ENCODE measurements around the gene NPC1L1.

Gene NPC1L1

DNA sequence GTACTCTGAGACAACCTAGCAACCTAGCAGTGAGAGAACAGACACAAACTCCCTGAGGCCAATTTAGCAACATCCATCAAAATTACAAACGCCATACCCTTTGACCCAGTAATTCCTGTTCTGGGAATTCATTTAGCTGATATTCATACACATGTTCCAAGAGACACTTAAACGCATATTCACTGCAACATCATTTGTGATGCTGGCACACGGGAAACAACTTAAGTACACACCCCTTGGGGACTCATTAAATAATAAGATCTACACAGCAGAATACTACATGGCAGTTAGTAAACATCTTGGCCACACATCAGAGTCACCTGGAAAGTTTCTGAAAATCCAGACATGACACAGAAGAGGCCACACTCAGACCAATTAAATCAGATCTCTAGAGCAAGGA is 68.3 kb downstream of the NPC1L1 start:
- DNase-seq (ENCODE audit: low read depth in 3 of 3), result no peak

DNA sequence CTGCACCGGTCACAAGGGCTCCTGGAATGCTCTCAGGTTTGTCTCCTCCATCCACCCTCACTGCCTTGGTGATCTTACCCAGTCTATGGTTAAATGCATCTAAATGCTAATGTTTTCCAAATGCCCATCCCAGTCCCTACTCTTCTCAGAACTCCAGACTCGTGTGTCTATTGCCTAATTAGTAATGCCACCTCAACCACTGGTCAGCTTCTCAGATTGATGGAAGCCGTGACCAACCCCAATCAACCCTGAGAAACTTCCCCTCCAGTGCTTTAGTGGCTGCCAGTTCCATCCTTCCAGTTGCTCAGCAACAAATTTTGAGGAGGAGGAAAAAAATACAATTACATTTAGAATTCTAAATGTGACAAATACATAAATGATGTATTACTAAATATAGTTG is 69.3 kb downstream of the NPC1L1 start:
- DNase-seq (ENCODE audit: low read depth in 3 of 3), result no peak

DNA sequence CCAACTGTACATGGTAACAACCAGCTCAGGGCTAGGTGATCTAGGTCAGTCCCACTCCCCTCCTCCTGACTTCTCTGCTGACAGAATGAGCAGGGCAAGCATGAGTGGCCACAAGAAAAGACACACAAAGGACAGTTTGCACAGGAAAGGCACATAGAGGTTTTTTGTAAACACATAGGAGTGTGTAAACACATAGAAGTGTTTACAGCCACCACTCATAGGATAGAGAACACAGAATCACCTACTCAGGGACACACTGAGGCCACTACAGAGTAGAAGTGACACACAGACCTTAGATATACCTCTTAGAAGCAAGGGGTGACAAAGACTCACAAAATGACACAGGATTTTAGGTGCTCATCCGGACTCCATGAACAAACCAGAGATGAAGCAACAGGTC is 69.7 kb downstream of the NPC1L1 start:
- DNase-seq (ENCODE audit: low read depth in 3 of 3), result no peak

DNA sequence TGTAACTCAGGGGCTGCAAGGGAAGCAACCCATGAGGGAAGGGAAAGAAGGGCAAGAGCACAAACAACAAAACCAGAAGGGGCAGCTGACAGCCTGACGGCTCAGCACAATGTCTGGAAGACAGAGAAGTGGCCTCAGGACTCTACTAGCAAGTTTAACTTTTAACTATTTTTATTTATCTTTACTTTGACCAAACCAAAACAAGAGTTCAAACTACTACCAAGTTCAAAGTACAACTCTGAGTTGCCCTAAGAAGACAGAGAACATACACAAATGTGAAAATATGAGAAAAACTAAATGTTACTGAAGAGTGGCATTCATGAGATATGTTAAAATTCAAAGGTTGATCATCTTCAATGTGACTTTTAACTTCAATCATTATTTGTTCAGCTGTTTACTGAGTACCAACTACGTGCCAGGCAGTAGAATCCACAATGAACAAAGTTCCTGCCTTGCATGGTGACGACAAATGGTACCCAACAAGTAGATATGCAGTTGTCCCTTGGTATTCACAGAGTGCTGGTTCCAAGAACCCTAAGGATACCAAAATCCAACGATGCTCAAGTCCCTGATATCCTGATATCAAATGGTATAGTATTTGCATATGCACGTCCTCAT is 70.4 kb downstream of the NPC1L1 start:
- DNase-seq (ENCODE audit: low read depth in 3 of 3), result no peak

DNA sequence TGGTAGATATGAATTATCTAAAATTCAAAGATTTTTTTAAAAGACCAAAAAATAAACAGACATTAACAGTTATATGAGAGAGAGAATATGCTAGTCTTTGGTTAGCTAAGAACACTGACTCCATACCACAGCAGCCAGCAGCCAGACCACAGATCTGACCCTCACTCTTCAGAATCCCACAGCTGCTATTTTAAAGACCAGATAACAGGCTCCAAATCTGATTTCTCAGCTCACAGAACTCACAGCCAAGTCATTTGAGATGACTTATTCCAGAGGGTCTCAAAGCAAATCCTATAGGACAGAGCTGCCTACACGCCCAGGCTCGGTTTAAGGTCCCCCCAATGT is 71.0 kb downstream of the NPC1L1 start:
- DNase-seq (ENCODE audit: low read depth in 3 of 3), result no peak

DNA sequence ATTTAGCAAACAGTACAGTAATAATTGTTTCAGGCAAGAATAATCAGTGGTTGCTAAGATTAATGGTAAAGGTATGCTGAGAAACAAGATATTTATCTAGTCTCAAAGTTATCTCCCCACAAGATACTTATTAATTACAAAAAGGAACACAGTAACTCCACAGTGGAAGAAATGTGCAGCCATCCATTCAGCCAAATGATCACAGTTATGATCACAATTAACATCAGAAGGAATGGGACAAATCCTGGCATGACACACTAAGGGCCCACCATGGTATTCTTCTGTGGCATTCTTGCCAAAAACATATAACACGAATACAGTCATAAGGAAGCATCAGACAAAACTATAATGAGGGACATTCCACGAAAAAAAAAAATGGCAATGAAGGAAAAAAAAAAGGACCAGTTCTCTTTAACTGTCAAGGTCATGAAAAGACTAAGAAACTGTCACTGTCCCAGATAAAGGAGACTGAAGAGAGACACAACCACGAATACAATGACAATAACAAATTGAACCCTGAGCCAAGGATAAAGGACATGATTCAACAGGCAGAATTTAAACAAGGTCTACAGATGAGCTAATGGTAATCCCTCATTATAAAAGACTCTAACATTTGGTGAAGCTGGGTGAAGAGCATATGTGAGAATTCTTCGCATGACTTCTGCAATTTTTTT is 71.5 kb downstream of the NPC1L1 start:
- no peak for DNase-seq (ENCODE audit: low read depth in 3 of 3)

DNA sequence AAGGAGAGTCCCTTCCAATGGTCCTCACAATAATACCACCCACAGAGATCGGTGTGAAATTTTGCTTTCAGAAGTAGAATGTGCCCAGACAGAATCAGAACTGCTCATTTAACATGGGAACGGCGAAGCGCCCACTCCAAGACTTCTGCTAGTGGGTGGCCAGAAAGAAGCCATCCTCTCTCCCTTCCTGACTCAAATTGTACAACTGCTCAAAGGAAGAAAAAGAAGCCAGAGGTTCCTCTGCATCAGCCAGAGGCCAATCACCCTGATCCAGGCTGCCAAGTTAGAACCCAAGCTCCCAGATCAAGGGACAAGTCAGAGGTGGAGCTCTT is 73.9 kb downstream of the NPC1L1 start:
- no peak for DNase-seq (ENCODE audit: low read depth in 3 of 3)

DNA sequence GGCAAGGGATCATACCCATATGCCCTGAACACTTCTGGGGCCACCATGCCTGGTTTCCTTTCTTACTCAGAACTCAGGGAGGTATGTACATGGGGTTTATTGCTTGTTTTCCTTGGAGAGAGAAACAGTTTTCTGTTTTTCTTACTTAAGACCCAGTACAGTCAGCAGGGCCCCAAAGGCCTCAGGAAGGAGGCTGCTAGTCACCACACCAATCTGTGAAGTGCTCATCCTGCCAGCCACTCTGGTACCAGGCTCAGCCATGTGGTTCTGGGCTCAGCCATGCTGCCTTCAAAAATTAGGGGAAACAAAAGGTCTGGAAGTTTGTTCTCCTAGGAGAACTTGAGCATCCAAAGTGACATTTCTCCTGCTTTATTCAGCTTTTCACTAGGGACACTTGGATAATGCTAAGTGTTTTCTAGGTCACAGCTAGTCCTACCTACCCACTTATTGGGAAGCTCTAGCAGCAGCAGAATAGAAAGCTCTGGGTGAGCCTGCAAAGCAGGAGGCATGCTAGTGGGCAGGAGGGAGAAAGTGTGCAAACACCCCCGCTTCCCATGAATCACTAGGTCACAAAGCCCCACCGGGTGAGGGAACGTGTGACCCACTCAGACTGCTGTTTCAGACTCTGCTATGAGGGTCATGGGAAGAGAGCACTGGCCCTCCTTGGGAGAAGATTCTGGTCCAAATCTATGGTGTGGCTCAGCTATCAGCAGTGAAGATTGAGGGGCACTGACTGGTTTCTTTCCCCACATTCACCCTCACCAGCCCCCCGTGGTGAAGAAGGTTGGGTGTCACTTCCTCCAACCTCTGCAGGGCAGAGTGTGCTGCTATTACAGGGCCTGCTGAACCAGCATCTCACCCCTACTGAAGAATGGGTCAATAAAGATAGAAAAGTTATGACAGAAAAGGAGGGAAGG is 74.6 kb downstream of the NPC1L1 start:
- DNase-seq (ENCODE audit: low read depth in 3 of 3), result no peak

DNA sequence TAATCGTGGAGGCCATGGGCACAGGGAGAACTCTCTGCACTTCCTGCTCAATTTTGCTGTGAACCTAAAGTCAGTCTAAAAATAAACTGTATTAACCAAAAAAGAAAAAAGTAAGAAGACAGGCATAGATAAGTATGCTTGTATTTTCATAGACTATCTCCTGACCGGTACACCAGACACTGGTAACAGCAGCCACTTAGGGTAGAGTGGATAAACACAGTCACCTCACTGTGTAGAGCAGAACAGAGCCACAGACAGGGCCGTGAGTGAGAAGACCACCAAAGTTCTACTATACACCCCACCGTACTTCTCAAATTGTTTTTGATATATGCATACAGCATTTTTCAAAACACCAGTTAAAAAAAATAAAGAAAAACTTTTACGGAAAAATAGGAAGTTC is 75.6 kb downstream of the NPC1L1 start:
- DNase-seq (ENCODE audit: low read depth in 3 of 3), result no peak

DNA sequence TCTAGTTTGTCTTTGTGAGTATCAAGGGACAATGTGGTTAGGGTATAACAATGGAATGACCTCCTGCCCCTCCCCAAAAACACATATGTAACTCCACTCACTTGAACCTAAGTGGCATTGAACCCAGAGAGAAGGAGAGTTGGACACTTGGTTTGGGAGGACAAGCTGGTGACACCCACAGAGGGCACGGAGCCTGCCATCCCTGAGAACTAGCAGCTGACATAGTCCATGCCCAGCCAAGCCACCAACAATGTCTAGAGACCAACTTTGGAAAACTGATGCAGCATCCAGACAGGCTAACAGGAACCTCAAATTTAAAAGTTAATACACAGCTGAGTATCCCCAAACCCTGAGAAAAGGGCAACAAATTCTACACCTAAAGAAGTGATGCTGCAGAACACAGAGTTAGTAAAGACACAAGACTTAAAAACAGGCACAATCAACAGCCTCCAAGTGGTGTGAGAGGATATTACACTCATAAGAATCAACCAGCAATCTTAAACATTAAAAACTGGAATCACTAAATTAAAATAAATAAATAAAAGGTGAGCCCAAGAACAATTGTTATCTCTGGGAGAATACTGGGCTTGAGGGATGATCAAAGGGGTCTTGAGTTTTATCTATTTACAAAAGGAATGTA is 77.8 kb downstream of the NPC1L1 start:
- DNase-seq (ENCODE audit: low read depth in 3 of 3), result no peak
